ENCODE results near the gene USH1C. TPM values are rescaled to one million over a fixed set of nuclear protein-coding genes. Genes with fewer than 3 reads are reported as not detected.

The USH1C gene
- total and polyA plus RNA-seq, 12 donors, result 0.22 to 1.9 (median 0.97) TPM; not detected in 9

DNA sequence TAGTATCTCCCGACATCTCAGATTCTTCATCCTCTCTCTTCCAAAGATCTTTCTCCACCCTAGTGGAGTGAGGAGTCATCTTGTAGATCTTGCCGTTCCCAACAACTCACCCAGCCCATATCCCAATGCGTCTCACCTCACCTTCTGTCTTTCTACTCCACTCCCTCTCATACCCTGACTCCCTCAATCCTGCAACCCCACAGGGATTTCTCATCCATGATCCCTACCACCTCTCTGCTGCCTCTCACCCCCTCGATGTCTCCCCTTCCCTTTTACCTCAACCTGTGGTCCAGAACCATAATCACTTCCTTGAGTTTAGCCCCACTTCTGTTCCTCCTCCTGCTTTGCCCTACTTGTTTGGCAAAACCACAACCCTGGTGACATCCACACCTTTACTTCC lies 44.5 kb upstream of the USH1C start:
- no peak for DNase-seq
- intact Hi-C loops (cut with DNase I), result no loop called here

DNA sequence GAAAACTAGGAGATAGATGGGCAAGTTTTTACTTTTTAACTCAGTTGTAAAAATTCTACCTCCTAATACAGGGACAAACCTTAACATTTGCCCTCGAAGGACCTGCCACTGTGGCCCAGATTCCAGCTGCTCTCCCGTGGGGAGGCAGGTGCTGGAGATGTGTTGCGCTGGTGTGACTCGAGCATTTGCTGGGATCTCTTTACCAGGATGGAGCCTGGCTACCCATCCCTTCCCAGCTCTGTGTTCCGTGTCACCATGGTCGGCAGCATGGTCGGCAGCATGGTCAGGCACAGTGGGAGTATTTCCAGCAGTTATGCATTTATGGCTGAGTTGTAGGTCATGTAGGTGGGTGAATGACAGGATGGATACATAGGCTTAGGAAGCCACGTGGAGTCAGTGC lies 44.0 kb upstream of the USH1C start:
- intact Hi-C loops (cut with DNase I), result no loop called here
- TF ChIP-seq CTCF (IDR thresholded peaks at IDR 0.05), result no peak
- 83 to 86% methylated on average over 8 of the region's 8 CpGs for WGBS, 2 donors
- Histone ChIP-seq H3K27ac (no peak overlapping the region), H3K9me3 (no peaks in the 10 kb centered on the region), H3K4me1 (no peaks in the 10 kb centered on the region), H3K27me3 (peaks cover 0 to 11% (median 6%) of the 10 kb centered on the region in 7 donors), H3K4me3 (no peak overlapping the region), H3K36me3 (no peaks in the 10 kb centered on the region)
- ATAC-seq (no peak), DNase-seq (no peak)

More for the DNA sequence above, 44.5 kb upstream of the USH1C start:
- 87 to 89% methylated on average over 4 of the region's 4 CpGs for WGBS, 2 donors
- Histone ChIP-seq H3K4me1 (no peaks in the 10 kb centered on the region), H3K27me3 (peaks cover 0 to 11% (median 6%) of the 10 kb centered on the region in 7 donors), H3K36me3 (no peaks in the 10 kb centered on the region), H3K9me3 (no peaks in the 10 kb centered on the region), H3K4me3 (no peak overlapping the region), H3K27ac (no peak overlapping the region)
- TF ChIP-seq CTCF (IDR thresholded peaks at IDR 0.05), result no peak
- ATAC-seq, result no peak

- H3K4me3 ChIP-seq, result no peak overlapping the region
- intact Hi-C loops (cut with DNase I), result no loop called here
- ATAC-seq, result no peak
- 69 to 72% methylated on average over 6 of the region's 6 CpGs for WGBS, 2 donors
- H3K27ac ChIP-seq, result no peak overlapping the region
- H3K4me1 ChIP-seq, result no peaks in the 10 kb centered on the region
- H3K27me3 ChIP-seq, result peaks cover 0 to 6% (median under 1%) of the 10 kb centered on the region in 7 donors
- DNase-seq, result no peak
- H3K9me3 ChIP-seq, result peaks cover 0 to 9% (median 0%) of the 10 kb centered on the region in 11 donors
- H3K36me3 ChIP-seq, result no peaks in the 10 kb centered on the region
- no peak for TF ChIP-seq CTCF (IDR thresholded peaks at IDR 0.05)
Measured at GRCh38 chr11:17585911-17586695, 41.9 kb upstream of the USH1C start.

- intact Hi-C loops (cut with DNase I), result no loop called here
- Histone ChIP-seq H3K36me3 (no peaks in the 10 kb centered on the region), H3K4me1 (no peaks in the 10 kb centered on the region), H3K9me3 (peaks cover 0 to 9% (median 0%) of the 10 kb centered on the region in 11 donors), H3K27ac (no peak overlapping the region), H3K4me3 (no peak overlapping the region), H3K27me3 (peaks cover 0 to 3% (median 0%) of the 10 kb centered on the region in 7 donors)
- ATAC-seq (no peak), DNase-seq (no peak)
- no peak for TF ChIP-seq CTCF (IDR thresholded peaks at IDR 0.05)
- WGBS, 2 donors, result 90 to 95% methylated on average over 4 of the region's 4 CpGs
Measured at GRCh38 chr11:17581732-17582053, 37.5 kb upstream of the USH1C start.
